Erythroblast (primary cell): ENCODE data around the gene KRTAP17-1.
"Not testable (repeated sequence)": the region's sequence is repeated elsewhere in the genome, so short reads cannot be mapped to it uniquely, and the experiment has no call there.

Experiments
- GATA1 ChIP-seq: IDR thresholded peaks from 2 replicates; pipeline ENCODE4 v1.6.1; 2011; ENCODE audit warnings: low read depth, mild to moderate bottlenecking, control low read depth, low read length, moderate library complexity
- POLR2A ChIP-seq: IDR thresholded peaks from 2 replicates; pipeline ENCODE4 v1.6.1; 2011; ENCODE audit warnings: mild to moderate bottlenecking, low read length

GRCh38 chr17:41271323-41271722, 44.2 kb downstream of the KRTAP17-1 start:
- not testable (repeated sequence) for TF ChIP-seq POLR2A, GATA1
